GM13977 (cell line): ENCODE results near the gene FZD8.
"Not testable (repeated sequence)": the region's sequence is repeated elsewhere in the genome, so short reads cannot be mapped to it uniquely, and the experiment has no call there.

Experiments used
- DNase-seq: peaks from one replicate; pipeline ENCODE4 v3.0.0; 2012; ENCODE audit warnings: low spot score
- CTCF ChIP-seq: IDR thresholded peaks from 2 replicates; pipeline ENCODE4 v1.5.1; 2012; ENCODE audit warnings: mild to moderate bottlenecking, control low read depth; ENCODE audit not compliant: insufficient read depth; ENCODE audit errors: extremely low read depth, missing control alignments
- in situ Hi-C: fragments of 300-500 bp; cut with MboI; formaldehyde crosslinking; loops from one replicate; pipeline ENCODE4 v1.12.0; 2022; ENCODE audit warnings: low sequenced_read_pairs, low pct_unique_long_range_greater_than_20kb, mixed read lengths, inconsistent platforms; ENCODE audit not compliant: unreplicated experiment

The FZD8 gene

GRCh38 chr10:35642035-35642792, at the start of gene FZD8:
Gene FZD8 (minus strand): TSS chr10:35642296. CDS start chr10:35641429, 867 bp downstream.
- TF ChIP-seq CTCF, result peak; percentile 28
- peak; percentile 90 for DNase-seq
- in situ Hi-C loops, result no loop called here

- TF ChIP-seq CTCF, result no peak
- in situ Hi-C loops, result no loop called here
- no peak for DNase-seq
These were observed 49.6 kb upstream of the FZD8 start for GRCh38 chr10:35691522-35692236.

- no peak for TF ChIP-seq CTCF
- DNase-seq, result no peak
- in situ Hi-C loops, result no loop called here
These were observed 48.4 kb upstream of the FZD8 start for GRCh38 chr10:35690534-35690933.

GRCh38 chr10:35685858-35686257, 43.8 kb upstream of the FZD8 start:
- DNase-seq, in situ Hi-C loops: not testable (repeated sequence)

GRCh38 chr10:35685402-35685801, 43.3 kb upstream of the FZD8 start:
- in situ Hi-C loops, result no loop called here
- DNase-seq, result no peak
- TF ChIP-seq CTCF, result no peak

GRCh38 chr10:35684586-35684985, 42.5 kb upstream of the FZD8 start:
- TF ChIP-seq CTCF, result no peak
- DNase-seq, result no peak
- in situ Hi-C loops, result no loop called here

- in situ Hi-C loops, result no loop called here
- DNase-seq, result no peak
- no peak for TF ChIP-seq CTCF
These were observed 33.8 kb upstream of the FZD8 start for GRCh38 chr10:35675846-35676245.
